Measurements from ENCODE around the gene FOXO1.

The FOXO1 gene

GRCh38 chr13:40635315-40635995, 31.0 kb downstream of the FOXO1 start:
- DNase-seq: no peak

GRCh38 chr13:40632915-40633314, 33.5 kb downstream of the FOXO1 start:
- DNase-seq: no peak

- DNase-seq: no peak
Observed at GRCh38 chr13:40631605-40632004, 34.8 kb downstream of the FOXO1 start.

- no peak for DNase-seq
Observed at GRCh38 chr13:40629678-40630384, 36.6 kb downstream of the FOXO1 start.

DNA sequence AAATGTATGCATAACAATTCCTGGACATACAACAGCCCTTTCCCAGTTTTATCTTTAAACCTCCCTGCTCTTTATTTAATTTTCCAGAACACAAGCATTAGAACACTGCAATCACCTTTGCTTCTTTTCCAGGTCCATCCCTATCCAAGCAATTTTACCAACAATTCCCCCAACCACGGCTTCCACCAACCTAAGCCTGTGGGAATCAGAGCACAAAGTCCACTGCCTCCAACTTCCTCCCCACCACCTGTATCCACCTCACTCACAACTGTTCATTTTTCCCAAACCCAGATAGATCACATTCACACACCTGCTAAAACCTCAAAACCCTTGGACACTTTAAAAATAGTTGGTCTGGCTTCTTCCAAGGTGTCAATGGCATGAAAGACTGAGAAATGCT, 39.5 kb downstream of the FOXO1 start:
- no peak for DNase-seq

DNA sequence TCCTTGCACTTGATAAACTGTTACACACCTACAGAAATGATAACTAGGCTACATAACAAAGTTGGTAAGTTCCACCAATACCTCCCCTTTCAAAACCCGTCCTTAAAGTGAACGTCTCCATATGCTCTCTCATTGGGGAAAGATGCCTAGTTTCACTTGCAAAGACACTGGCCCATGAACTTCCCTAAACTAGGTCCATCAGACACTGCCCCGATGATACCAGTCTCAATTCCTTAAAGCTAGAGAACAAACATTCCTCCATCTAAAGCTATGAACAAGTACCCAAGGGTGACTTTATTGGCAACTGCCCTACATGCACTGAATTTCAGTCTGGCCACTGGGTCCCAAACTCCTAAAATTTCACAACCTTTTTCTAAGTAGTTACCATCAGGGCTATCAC, 39.9 kb downstream of the FOXO1 start:
- no peak for DNase-seq

DNA sequence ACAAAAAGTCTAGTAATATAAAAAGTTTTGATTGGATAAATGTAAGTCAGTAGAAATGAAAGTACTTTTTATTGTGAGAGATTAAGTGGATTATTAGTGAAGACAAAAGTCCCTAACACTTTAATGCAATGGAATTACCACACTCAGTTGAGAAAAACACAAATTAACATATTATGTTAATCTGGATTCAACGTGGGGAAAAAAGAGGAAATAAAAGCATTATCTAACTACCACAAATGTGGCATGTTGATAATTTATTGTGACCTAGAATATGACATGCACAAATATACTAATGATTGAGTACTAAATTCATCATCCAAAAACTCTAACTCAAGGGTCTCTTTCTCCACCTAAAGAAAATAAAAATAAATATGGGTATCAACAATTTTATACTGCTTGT, 41.5 kb downstream of the FOXO1 start:
- DNase-seq: no peak

DNA sequence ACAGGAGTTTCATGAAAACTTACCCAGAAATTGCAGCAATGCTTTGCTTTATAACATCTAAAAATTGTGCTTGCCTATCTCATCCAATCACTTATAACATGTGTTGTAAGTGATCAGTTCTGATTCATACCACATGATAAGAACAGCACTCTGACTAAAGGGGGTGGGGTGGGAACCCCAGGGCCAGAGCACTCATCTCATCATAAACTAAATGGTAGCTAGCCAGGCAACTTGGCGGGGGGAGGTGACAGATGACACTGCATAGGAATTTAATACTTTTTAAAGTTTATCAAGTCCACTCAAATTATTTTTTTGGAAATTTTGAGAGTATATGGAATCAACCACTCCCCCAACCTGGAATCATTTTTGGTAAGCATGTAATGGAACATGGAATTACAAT, 42.1 kb downstream of the FOXO1 start:
- no peak for DNase-seq

GRCh38 chr13:40622761-40623160, 43.7 kb downstream of the FOXO1 start:
- no peak for DNase-seq

- DNase-seq: no peak
Observed at GRCh38 chr13:40622246-40622645, 44.2 kb downstream of the FOXO1 start.

- no peak for DNase-seq
Observed at GRCh38 chr13:40619479-40619814, 47.0 kb downstream of the FOXO1 start.

DNA sequence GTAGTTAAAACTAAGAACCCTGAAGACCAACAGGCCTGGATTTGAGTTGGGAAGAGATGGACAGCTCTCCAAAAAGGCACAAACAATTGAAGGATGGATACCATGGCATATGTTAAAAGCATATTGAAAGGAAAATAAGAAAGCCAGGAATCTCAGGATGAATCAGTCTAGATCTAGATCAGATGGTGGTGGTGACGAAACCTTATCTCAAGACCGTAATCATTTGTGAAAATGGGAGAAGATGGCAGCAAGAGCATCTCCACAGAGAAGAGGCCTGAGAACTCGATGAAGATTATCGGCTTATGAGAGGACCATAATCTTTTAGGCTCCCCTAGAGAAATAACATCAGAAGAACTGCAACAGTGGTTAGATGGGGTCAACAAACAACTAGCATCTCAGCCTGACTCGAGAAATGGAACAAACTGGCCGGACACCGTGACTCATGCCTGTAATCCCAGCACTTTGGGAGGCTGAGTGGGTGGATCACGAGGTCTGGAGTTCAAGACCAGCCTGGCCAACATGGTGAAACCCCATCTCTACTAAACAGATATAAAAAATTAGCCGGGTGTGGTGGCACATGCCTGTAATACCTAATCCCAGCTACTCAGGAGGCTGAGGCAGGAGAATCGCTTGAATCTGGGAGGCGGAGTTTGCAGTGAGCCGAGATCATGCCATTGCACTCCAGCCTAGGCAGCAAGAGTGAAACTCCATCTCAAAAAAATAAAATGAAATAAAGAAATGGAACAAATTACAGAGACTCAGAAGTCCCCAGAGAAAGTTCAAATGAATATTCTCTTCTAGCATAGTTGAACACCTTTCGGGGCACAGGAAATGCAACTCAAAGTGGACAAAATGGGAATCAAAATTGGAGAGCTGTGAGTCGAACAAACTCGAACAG, 47.6 kb downstream of the FOXO1 start:
- no peak for DNase-seq

DNA sequence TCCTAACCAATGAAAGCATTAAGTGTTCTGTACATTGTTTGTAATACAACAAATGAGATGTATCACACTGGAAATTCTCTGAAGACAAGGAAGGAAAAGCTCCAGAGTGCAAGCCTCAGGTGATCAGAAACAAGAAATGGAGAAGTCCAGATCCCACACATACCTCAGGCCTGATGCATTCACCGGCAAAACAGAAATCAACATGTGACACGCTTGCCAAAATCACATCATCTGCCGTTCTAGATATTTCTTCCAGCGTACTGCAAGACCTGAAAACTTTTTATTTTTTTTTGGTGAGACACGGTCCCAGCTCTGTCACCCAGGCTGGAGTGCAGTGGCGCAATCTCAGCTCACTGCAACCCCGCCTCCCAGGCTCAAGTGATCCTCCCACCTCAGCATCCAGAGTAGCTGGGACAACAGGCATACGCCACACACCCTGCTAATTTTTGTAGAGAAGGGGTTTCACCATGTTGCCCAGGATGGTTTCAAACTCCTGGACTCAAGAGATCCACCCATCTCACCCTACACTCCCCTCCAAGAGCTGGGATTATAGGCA, 48.6 kb downstream of the FOXO1 start:
- no peak for DNase-seq

DNA sequence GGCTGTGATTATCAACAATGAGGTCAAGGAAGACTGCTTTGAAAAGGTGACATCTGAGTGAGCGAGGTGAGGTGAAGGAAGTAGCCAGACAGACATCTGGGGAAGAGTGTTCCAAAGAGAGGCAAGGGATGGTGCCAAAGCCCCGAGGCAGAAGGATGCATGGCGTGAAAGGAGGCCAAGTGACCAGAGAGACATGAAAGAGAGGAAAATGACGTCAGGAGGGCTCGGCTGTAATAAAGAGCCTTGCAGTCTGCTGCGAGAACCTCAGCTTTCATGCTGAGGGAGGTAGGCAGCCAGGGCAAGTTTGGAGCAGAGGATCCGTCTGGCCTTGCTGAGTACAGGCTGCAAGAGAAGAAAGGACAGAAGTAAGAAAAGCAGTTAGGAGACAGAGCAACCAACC, 50.8 kb downstream of the FOXO1 start:
- DNase-seq: no peak

DNA sequence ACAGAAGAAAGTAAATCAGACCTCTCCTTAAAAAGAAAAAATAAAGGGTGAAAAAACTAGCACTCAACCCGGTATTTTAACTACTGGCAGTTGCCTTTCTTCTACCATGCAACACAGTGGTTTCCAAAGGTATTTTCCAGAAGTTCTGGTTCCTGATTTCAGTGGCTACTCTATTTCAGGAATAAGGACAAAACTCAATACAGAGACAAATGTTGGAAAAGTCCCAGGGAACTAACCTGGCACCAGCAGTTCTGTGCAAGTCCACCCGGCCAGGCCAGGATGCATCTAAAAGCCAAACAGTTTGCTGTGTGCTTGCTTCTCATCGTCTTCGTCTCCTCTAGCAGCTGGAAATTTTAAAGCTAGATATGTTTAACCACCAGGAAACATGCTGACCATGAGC, 52.5 kb downstream of the FOXO1 start:
- DNase-seq: no peak

DNA sequence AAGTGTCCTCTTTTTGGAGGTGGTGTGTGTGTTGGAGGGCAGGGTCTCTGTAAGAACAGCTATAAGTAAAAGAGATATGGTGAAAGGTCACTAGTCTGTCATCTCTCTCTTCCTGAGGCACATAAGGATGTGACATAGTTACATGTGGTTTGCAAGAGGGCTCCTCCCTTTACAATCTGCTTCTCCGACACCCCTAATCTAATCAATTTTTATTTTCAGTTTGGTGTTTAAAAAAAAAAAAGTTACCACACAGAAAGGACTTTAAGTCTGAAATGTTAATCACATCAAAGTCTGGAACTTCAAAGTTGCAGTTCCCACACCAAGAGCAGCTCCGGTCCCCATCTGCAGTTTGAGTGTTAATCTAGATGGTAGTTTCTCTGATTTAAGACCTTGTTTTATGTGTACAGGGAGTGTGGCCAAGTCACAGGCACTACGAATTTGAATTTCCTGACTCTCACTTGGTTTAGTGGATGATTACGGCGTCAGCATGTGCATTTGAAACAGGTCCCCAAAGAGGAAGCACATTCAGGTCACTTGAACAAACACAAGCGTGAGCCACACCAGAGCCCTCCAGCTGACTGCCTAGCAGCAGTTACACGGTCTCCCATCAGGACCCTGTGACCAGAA, 53.1 kb downstream of the FOXO1 start:
- DNase-seq: no peak

GRCh38 chr13:40612041-40612440, 54.4 kb downstream of the FOXO1 start:
- DNase-seq: no peak

- no peak for DNase-seq
Observed at GRCh38 chr13:40611635-40612034, 54.8 kb downstream of the FOXO1 start.

- DNase-seq: no peak
Observed at GRCh38 chr13:40611004-40611403, 55.4 kb downstream of the FOXO1 start.

DNA sequence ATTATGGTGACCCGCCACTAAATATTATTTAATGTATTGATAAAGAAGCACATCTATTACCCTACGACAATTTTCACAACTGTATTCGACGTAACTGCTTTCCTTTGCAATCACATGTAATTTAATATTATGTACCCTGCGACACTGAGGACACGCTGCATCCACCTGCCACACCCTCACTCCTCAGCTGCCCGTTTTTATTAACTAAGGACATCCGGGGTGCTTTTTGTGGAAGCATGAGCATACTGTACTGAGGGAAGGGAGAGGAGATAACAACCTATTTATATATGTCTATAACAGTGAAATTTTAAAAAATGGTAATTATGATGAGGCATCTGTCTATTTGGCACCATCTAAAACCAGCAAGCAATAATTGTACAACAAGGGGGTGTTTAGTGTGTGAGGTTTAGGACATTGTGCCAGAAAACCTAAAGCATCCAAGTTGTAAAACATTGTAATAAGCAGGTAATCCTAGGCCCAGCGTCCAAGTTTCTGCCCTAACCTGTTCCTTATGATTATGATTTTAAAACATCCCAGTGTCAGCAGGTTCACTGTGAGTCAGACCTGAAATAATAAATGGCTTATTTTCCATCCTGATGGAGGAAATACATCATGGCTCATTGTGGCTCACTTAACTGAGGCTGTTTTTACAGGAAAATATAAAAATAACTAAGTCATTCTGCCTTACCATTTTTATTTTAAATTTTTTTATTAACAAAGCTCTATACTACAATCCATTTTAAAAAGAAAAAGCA, 56.3 kb downstream of the FOXO1 start:
- no peak for DNase-seq

DNA sequence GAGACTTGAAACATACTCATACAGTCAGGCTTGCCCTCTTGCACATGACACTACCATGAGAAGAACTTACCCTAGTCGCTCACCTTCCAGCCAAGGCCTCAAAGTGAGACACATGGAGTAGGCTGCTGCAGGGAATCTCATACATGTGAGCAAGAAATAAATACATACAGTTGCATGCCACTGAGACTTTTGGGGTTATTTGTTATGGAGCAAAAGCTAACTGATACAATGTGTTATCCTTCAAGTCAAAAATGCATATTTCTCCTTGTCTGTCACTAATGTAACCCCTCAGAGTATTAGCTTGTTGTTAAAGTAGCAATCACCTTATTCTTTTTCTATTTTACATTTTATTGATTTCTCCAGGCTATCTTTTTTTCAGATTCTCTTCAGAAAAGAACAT, 58.1 kb downstream of the FOXO1 start:
- no peak for DNase-seq

- DNase-seq: no peak
Observed at GRCh38 chr13:40605573-40605972, 60.9 kb downstream of the FOXO1 start.

Data from amniotic stem cell (primary cell).